WI38 (cell line): Measurements from ENCODE around the gene FBXL4.

Source experiments
- H3K4me3 ChIP-seq: 2 replicates; pipeline ENCODE4 v1.5.1; 2011; ENCODE audit warnings: low read depth, mild to moderate bottlenecking, control low read depth, low read length
- CTCF ChIP-seq: IDR thresholded peaks from 2 replicates; pipeline ENCODE4 v1.5.1; 2012; ENCODE audit warnings: low read depth, mild to moderate bottlenecking, control low read depth, low read length

FBXL4 gene

DNA sequence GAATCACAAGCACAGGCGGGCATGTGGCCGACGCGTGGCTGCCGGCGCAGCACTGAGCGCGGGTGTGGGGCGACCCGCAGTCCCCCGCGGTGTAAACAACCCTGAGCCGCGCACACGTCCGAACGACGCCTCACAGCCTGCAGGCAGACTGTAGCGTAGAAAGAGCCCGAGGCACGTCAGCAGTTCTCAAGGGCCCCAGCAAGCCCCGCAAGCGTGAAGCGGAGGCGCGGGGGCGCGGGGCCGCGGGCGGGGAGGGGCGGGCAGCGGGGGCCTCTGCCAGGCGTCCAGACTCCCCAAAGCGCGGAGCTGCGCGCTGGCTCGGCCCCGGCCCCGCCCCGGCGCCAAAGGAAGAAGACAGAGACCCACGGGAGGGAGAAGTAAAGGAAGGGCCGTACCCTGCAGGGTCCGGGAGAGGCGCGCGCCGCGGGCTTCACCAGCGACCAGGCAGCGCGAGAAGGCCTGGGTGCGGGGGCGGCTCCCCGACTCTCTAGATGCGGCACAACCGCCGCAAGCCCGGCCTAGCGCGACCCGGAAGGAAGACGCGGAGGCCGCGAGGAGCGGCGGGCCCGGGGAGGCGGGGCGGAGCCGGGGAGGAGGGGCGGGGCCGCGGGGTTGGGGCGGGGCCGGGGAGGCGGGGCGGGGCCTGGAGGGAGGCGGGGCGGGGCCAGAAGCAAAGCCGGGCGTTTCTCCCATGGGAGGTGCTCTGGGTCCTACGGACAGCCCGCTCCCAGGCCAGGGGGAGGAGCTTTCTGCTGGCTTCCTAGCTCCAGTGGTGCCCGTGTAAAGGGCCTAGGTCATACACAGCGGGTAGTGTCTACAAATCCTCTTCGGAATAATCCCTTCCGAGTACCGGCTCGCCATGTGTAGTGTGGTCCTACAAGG lies at the start of gene FBXL4:
Gene FBXL4, minus strand, starts transcription at position 536 of the 882 bp plus-strand sequence. CDS start 20,958 bp downstream, outside the sequence.
- no peak for TF ChIP-seq CTCF
- peak within 1 kb of the TSS; percentile 71 for H3K4me3 ChIP-seq

- no peak overlapping the region for H3K4me3 ChIP-seq
- TF ChIP-seq CTCF: no peak
Observed at GRCh38 chr6:98995116-98995515, 47.4 kb upstream of the FBXL4 start.

GRCh38 chr6:98992535-98992934 lies 44.8 kb upstream of the FBXL4 start:
- TF ChIP-seq CTCF: no peak
- H3K4me3 ChIP-seq: no peak overlapping the region

DNA sequence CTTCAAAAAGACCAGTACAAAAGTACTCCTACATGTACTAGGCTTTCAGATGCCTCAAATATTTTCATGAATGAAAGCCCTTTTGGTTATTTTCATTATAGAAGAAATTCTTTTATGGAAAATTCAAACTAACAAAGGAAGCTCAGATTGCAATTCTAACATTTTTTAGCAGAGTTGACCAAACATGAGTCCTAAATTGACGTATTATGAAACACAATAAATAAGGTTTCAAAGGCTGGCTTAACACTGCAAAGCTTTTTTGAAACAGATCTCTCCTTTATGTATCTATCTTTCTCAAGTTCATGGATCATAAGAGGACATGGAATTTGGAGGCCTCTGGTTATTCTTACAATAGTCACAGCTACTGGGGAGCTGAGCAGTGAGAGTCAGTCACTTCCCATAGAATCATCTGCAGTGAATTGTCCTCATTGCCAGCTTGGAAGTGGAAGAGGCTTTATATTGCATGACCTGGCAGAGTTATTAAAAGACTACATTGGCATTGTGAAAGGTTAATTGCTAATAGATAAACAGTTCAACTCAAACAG lies 38.4 kb upstream of the FBXL4 start:
- H3K4me3 ChIP-seq: no peak overlapping the region
- TF ChIP-seq CTCF: no peak

GRCh38 chr6:98985391-98985790 lies 37.6 kb upstream of the FBXL4 start:
- TF ChIP-seq CTCF: no peak

DNA sequence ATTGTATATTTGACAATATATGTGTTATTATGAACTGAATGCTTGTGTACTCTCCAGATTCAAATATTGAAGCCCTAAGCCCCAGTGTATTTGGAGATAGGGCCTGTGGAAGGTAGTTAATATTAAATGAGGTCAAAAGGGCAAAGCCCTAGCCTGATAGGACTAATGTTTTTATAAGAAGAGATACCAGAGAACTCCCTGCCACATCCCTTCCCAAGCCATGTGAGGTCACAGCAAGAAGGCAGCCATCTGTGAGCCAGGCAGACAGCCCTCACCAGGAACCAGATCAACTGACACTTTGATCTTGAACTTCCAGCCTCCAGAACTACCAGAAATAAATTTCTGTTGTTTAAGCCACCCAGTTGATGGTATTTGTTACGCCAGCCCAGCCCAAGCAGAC lies 36.4 kb upstream of the FBXL4 start:
- no peak overlapping the region for H3K4me3 ChIP-seq
- no peak for TF ChIP-seq CTCF

More at GRCh38 chr6:98985391-98985790, 37.6 kb upstream of the FBXL4 start:
- H3K4me3 ChIP-seq: no peak overlapping the region

DNA sequence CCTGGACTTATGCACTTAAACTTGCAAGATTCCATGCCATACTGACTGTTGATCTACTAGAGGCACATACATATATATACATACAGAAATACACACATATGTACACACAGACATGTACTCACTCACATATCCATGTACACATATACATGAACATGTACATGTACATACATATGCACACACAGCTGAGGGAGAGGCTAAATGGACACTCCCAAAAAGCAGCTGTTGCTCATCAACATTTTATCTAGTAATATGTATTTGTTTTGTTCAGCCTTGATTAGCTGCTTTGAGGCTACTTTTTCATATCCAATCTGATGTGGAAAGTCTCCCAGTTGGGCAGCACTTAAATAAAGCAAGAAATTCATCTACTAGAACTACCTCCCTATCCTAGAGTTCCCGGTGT lies 33.7 kb upstream of the FBXL4 start:
- H3K4me3 ChIP-seq: no peak overlapping the region
- TF ChIP-seq CTCF: no peak
